Fibroblast of lung (primary cell): ENCODE results near the gene IL1RAPL2. TPM values are rescaled to one million over a fixed set of nuclear protein-coding genes. Genes with fewer than 3 reads are reported as not detected.
A peak's percentile ranks its signal among the peaks of the same experiment; 100 is the strongest.

Experiments
- DNase-seq, 2 donors: peaks; one replicate each; pipeline versions ENCODE4 v3.0.0 to v3.0.0-alpha.2; 2010; ENCODE audit warnings: low read depth in 2 of 2
- H2AFZ ChIP-seq: 2 replicates; pipeline ENCODE4 v1.5.1; 2012; ENCODE audit warnings: low read length, control low read depth, inconsistent platforms
- H3K27ac ChIP-seq: 2 replicates; pipeline ENCODE4 v1.5.1; 2011; ENCODE audit warnings: low read length, control low read depth; ENCODE audit not compliant: insufficient read depth
- H3K27me3 ChIP-seq: 2 replicates; pipeline ENCODE4 v1.5.1; 2011; ENCODE audit warnings: mild to moderate bottlenecking, low read length; ENCODE audit not compliant: control insufficient read depth, insufficient read depth
- H3K36me3 ChIP-seq: 2 replicates; pipeline ENCODE4 v1.5.1; 2011; ENCODE audit warnings: low read length; ENCODE audit not compliant: control insufficient read depth, insufficient read depth
- H3K4me1 ChIP-seq: 2 replicates; pipeline ENCODE4 v1.5.1; 2011; ENCODE audit warnings: low read length; ENCODE audit not compliant: control insufficient read depth, insufficient read depth; ENCODE audit errors: extremely low read depth
- H3K4me2 ChIP-seq: 2 replicates; pipeline ENCODE4 v1.5.1; 2011; ENCODE audit warnings: low read length, control low read depth; ENCODE audit not compliant: insufficient read depth; ENCODE audit errors: extremely low read depth
- H3K4me3 ChIP-seq, 4 experiments: fragments of 200-600 bp in 1 of 4; sonication (generic) in 1 of 4; replicated peaks in 1 of 4; 2 replicates each; pipeline ENCODE4 v1.5.1; 2011 to 2016; ENCODE audit warnings: low read length in 4 of 4, low read depth in 3 of 4, mild to moderate bottlenecking in 3 of 4, control low read depth in 2 of 4, inconsistent platforms in 1 of 4, mixed read lengths in 1 of 4; ENCODE audit not compliant: insufficient read depth in 1 of 4; ENCODE audit errors: control extremely low read depth in 1 of 4
- H3K79me2 ChIP-seq: 2 replicates; pipeline ENCODE4 v1.5.1; 2012; ENCODE audit warnings: mild to moderate bottlenecking, low read length, inconsistent platforms; ENCODE audit not compliant: control insufficient read depth, insufficient read depth
- H3K9ac ChIP-seq: 2 replicates; pipeline ENCODE4 v1.5.1; 2011; ENCODE audit warnings: mild to moderate bottlenecking, low read length, control low read depth; ENCODE audit not compliant: insufficient read depth
- H3K9me3 ChIP-seq: 2 replicates; pipeline ENCODE4 v1.5.1; 2012; ENCODE audit warnings: low read depth, low read length; ENCODE audit not compliant: control insufficient read depth, insufficient read depth
- H4K20me1 ChIP-seq: 2 replicates; pipeline ENCODE4 v1.5.1; 2011; ENCODE audit warnings: low read length; ENCODE audit not compliant: control insufficient read depth, insufficient read depth; ENCODE audit errors: extremely low read depth
- EZH2 ChIP-seq: IDR thresholded peaks from 2 replicates; pipeline ENCODE4 v1.5.1; 2012; ENCODE audit warnings: low read length, control low read depth, mild to moderate bottlenecking; ENCODE audit errors: missing control alignments
- polyA plus RNA-seq, 2 donors: library from polyadenylated mRNA; depleted of rRNA in 1 of 2; stranded (reverse) in 1 of 2; unstranded in 1 of 2; fragments of >200 nt; gene quantifications; 2 replicates each; pipeline ENCODE4 v1.2.1, GENCODE V29; 2011 to 2012; ENCODE audit warnings: missing spikeins in 1 of 2
- total RNA-seq: library from RNA; depleted of rRNA; stranded (reverse); fragments of >200 nt; gene quantifications from 2 replicates; pipeline ENCODE4 v1.2.1, GENCODE V29; 2014
- TF ChIP-seq, protein P1 (sequence below), 2 donors: IDR thresholded peaks in 1 of 2; conservative IDR thresholded peaks in 1 of 2; 1 replicate in 1 of 2; 2 replicates in 1 of 2; pipeline ENCODE4 v1.5.1; 2011 to 2012; ENCODE audit warnings: low read length in 2 of 2, control low read depth in 1 of 2, inconsistent platforms in 1 of 2, low read depth in 1 of 2, mild to moderate bottlenecking in 1 of 2

Gene IL1RAPL2
- total and polyA plus RNA-seq, 2 donors (not counting 1 experiment from before 2014, with no cell fraction given) = 0.22 TPM; not detected in 1

DNA sequence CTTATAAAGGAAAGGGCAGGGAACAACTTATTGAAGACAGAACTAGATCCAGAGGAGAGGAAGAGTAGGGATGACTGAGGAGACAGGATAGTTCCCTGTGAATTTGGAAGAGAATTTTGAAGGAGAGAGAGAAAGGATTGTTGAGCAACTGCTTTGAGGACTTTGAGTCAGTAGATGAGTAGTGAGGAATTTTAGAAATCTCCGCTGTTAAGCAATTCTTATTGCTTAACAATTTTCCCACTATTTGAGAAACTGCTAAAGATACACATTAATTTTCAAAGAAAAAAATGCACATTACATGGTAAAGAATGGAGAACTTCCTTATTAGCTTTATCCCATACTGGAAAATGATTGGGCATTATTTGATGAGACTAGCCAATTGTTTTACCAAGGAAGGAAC is 1140.0 kb downstream of the IL1RAPL2 start:
- Histone ChIP-seq H3K9ac (no peak overlapping the region), H3K4me2 (no peak overlapping the region), H3K36me3 (no peaks in the 10 kb centered on the region), H2AFZ (no peak overlapping the region), H3K4me1 (no peaks in the 10 kb centered on the region), H3K4me3 (no peak overlapping the region), H3K9me3 (no peaks in the 10 kb centered on the region), H3K27me3 (no peaks in the 10 kb centered on the region), H4K20me1 (no peaks in the 10 kb centered on the region), H3K79me2 (no peaks in the 10 kb centered on the region), H3K27ac (no peak overlapping the region)
- DNase-seq = peak in 1 of 2 donors; percentile 65
- TF ChIP-seq EZH2 = no peak
- TF ChIP-seq, protein P1, sequence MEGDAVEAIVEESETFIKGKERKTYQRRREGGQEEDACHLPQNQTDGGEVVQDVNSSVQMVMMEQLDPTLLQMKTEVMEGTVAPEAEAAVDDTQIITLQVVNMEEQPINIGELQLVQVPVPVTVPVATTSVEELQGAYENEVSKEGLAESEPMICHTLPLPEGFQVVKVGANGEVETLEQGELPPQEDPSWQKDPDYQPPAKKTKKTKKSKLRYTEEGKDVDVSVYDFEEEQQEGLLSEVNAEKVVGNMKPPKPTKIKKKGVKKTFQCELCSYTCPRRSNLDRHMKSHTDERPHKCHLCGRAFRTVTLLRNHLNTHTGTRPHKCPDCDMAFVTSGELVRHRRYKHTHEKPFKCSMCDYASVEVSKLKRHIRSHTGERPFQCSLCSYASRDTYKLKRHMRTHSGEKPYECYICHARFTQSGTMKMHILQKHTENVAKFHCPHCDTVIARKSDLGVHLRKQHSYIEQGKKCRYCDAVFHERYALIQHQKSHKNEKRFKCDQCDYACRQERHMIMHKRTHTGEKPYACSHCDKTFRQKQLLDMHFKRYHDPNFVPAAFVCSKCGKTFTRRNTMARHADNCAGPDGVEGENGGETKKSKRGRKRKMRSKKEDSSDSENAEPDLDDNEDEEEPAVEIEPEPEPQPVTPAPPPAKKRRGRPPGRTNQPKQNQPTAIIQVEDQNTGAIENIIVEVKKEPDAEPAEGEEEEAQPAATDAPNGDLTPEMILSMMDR (conservative IDR thresholded peaks at IDR 0.05 in 1 of 2, IDR thresholded peaks at IDR 0.05 in 1 of 2; ENCODE audit: low read depth in 1 of 2, low read length in 2 of 2) = no peak

DNA sequence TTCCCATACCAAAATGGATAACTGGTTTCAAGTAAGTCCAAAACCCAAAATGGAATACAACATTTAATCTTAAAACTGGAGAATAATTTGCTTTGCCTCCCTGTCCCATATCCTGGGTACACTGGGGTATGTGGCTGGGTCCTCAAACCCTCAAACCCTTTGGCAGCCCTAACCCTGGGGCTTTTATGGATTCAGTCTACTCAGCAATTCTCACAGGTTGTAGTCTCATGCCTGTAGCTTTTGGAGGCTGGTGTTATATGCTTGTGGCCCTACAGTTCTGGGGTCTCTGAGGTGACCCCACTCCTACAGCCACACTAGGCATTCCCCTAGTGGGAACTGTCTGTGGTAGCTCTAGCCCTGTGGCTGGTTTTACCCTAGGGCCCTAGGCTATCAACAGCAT is 1145.8 kb downstream of the IL1RAPL2 start:
- H3K4me2 ChIP-seq = no peak overlapping the region
- no peaks in the 10 kb centered on the region for H3K79me2 ChIP-seq
- H2AFZ ChIP-seq = no peak overlapping the region
- H3K4me3 ChIP-seq = no peak overlapping the region
- no peak overlapping the region for H3K9ac ChIP-seq
- DNase-seq = no peak
- H3K36me3 ChIP-seq = no peaks in the 10 kb centered on the region
- no peaks in the 10 kb centered on the region for H3K4me1 ChIP-seq
- H3K27me3 ChIP-seq = no peaks in the 10 kb centered on the region
- H4K20me1 ChIP-seq = no peaks in the 10 kb centered on the region
- H3K9me3 ChIP-seq = no peaks in the 10 kb centered on the region
- H3K27ac ChIP-seq = no peak overlapping the region
- TF ChIP-seq, protein P1 (conservative IDR thresholded peaks at IDR 0.05 in 1 of 2, IDR thresholded peaks at IDR 0.05 in 1 of 2; ENCODE audit: low read depth in 1 of 2, low read length in 2 of 2) = no peak
- TF ChIP-seq EZH2 = no peak

DNA sequence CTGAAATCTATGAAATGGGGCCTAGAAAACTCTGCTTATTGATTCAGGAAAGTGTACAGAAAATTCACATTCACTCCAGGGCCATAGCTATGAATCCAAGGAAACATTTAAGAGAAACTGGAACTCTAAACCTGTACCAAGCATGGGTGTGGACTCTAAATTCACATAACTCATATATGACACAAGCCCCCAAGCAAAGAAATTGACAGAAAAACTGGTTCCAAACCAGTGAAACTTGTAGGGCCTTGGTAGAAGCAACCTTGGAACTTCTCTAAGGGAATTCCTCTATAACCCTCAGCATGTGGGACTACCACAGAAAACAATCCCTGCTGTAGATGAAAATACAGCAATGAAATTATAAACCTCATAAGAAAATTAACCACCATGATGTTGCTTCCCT is 1149.7 kb downstream of the IL1RAPL2 start:
- Histone ChIP-seq H3K9ac (no peak overlapping the region), H3K36me3 (no peaks in the 10 kb centered on the region), H3K27ac (no peak overlapping the region), H3K79me2 (no peaks in the 10 kb centered on the region), H4K20me1 (no peaks in the 10 kb centered on the region), H2AFZ (no peak overlapping the region), H3K4me2 (no peak overlapping the region), H3K9me3 (no peaks in the 10 kb centered on the region), H3K4me3 (no peak overlapping the region), H3K27me3 (no peaks in the 10 kb centered on the region), H3K4me1 (no peaks in the 10 kb centered on the region)
- no peak for TF ChIP-seq EZH2
- TF ChIP-seq, protein P1 (conservative IDR thresholded peaks at IDR 0.05 in 1 of 2, IDR thresholded peaks at IDR 0.05 in 1 of 2; ENCODE audit: low read depth in 1 of 2, low read length in 2 of 2) = no peak
- no peak for DNase-seq
